Mammary epithelial cell (primary cell): Measurements from ENCODE around the gene JCHAIN.

Experiments
- CTCF ChIP-seq, 2 donors: IDR thresholded peaks in 1 of 2; conservative IDR thresholded peaks in 1 of 2; 2 replicates each; pipeline ENCODE4 v1.5.1; 2011 to 2012; ENCODE audit warnings: inconsistent platforms in 2 of 2, low read length in 2 of 2, mild to moderate bottlenecking in 2 of 2, control low read depth in 1 of 2, low read depth in 1 of 2; ENCODE audit not compliant: insufficient read depth in 1 of 2; ENCODE audit errors: extremely low read depth in 1 of 2
- EZH2 ChIP-seq: IDR thresholded peaks from 2 replicates; pipeline ENCODE4 v1.6.1; 2012; ENCODE audit warnings: low read length, inconsistent platforms, borderline replicate concordance

GRCh38 chr4:70709611-70710205 lies 43.4 kb upstream of the JCHAIN start:
- TF ChIP-seq CTCF (conservative IDR thresholded peaks at IDR 0.05 in 1 of 2, IDR thresholded peaks at IDR 0.05 in 1 of 2; ENCODE audit: extremely low read depth in 1 of 2, insufficient read depth in 1 of 2, low read depth in 1 of 2, low read length in 2 of 2), result no peak
- TF ChIP-seq EZH2, result no peak
